ENCODE data around the gene EXD2. TPM values are rescaled to one million over a fixed set of nuclear protein-coding genes. Genes with fewer than 3 reads are reported as not detected.

The EXD2 gene
- total RNA-seq, 4 donors from 2014 or later = 13.7 to 19.7 (median 16.5) TPM

DNA sequence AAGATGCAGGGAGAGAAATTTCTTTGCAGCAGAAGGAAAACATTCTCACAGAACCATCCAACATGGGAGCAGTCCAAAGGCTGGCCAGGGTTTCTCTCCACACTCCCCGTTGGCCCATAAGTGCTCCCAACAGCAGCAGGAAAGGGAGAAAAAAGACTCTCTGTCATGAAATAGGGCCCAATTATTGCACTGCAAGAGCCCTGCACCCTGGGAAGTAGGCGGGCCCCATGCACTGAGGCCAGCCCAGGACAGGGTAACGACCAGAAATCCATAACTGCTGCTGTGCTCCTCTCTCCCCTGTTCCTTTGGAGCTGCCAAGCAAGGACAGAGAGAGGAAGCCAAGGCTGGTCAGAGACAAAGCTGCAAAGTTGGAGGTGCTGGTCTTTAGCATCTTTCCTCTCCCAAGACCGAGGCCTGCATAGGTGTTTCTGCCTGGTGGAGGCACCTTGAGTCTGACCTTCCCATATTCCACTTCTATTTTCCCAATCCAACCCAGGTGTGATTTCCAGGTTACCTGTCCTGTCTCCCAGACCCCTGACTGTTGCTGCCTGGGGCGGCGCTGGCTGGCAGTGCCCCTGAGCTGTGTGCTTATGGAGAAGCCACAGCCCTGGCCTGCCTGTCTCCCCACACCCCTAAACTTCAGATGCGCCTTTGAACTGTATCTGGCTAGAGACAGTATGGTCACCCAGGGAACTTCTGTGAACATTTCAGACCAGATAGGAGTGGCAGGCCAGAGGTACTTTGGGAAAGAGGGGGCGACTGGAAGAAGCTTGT lies 75.5 kb downstream of the EXD2 start:
- ATAC-seq (no peak), DNase-seq (no peak)
- intact Hi-C loops (cut with DNase I; ENCODE audit: low total_unique reads) (no loop called here), in situ Hi-C loops (cut with MboI; ENCODE audit: low sequenced_read_pairs in 4 of 4) (no loop called here)
- no peak for TF ChIP-seq POLR2A (IDR thresholded peaks at IDR 0.05)
- TF ChIP-seq, protein P1, sequence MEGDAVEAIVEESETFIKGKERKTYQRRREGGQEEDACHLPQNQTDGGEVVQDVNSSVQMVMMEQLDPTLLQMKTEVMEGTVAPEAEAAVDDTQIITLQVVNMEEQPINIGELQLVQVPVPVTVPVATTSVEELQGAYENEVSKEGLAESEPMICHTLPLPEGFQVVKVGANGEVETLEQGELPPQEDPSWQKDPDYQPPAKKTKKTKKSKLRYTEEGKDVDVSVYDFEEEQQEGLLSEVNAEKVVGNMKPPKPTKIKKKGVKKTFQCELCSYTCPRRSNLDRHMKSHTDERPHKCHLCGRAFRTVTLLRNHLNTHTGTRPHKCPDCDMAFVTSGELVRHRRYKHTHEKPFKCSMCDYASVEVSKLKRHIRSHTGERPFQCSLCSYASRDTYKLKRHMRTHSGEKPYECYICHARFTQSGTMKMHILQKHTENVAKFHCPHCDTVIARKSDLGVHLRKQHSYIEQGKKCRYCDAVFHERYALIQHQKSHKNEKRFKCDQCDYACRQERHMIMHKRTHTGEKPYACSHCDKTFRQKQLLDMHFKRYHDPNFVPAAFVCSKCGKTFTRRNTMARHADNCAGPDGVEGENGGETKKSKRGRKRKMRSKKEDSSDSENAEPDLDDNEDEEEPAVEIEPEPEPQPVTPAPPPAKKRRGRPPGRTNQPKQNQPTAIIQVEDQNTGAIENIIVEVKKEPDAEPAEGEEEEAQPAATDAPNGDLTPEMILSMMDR (IDR thresholded peaks at IDR 0.05 in 4 of 5, conservative IDR thresholded peaks at IDR 0.05 in 1 of 5) = no peak
- no peaks in the 10 kb centered on the region for H3K4me1 ChIP-seq
- H3K36me3 ChIP-seq = no peaks in the 10 kb centered on the region
- H3K4me3 ChIP-seq = no peak overlapping the region
- peaks cover 4 to 15% (median 14%) of the 10 kb centered on the region in 3 donors for H3K27me3 ChIP-seq
- no peak overlapping the region for H3K27ac ChIP-seq
- H3K9me3 ChIP-seq = no peaks in the 10 kb centered on the region

DNA sequence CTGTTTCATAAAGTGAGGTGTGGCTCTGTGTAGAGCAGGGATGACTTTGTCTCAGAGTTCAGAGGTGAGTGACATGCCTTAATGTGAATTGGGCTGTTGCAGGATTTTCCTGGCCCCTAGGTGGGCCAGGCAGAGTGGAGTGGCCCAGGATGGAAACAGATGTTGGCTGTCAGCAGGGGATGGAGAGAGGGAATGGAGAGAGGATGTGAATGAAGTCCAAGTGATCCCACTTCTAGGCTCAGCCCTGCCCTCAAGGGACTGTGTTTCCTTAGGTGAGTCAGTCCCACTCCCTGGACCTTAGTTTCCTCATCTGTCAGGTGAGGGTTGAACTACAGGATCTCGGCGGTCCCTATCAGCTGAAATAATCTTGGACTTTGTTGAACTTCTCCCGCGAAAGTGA lies 76.2 kb downstream of the EXD2 start:
- H3K9me3 ChIP-seq = no peaks in the 10 kb centered on the region
- intact Hi-C loops (cut with DNase I; ENCODE audit: low total_unique reads) = no loop called here
- TF ChIP-seq POLR2A (IDR thresholded peaks at IDR 0.05) = no peak
- TF ChIP-seq, protein P1 (IDR thresholded peaks at IDR 0.05 in 4 of 5, conservative IDR thresholded peaks at IDR 0.05 in 1 of 5) = no peak
- H3K4me1 ChIP-seq = no peaks in the 10 kb centered on the region
- no peak overlapping the region for H3K4me3 ChIP-seq
- no peak for ATAC-seq
- H3K36me3 ChIP-seq = no peaks in the 10 kb centered on the region
- peaks cover 1 to 12% (median 9%) of the 10 kb centered on the region in 3 donors for H3K27me3 ChIP-seq
- in situ Hi-C loops (cut with MboI; ENCODE audit: low sequenced_read_pairs in 4 of 4) = no loop called here
- no peak overlapping the region for H3K27ac ChIP-seq
- no peak for DNase-seq

DNA sequence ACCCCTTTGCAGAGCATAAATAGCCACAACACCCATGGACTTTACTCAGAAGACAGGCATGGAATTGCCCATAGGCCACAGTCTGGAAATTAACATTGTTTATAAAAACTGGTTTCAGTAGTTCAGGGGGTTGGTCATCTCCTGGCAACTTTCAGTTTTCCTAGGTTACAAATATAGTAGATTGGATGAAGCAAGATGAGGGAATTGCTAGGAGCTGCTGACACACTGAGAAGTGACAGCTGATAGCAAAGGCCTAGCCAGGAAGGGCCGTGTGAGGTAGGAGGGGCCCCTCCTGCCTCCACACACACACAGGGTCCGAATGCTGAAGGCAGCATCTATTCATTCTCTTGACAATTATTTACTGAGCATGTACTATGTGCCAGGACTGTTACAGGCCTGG lies 76.9 kb downstream of the EXD2 start:
- H3K9me3 ChIP-seq = no peaks in the 10 kb centered on the region
- DNase-seq (no peak), ATAC-seq (no peak)
- no peak overlapping the region for H3K4me3 ChIP-seq
- H3K36me3 ChIP-seq = no peaks in the 10 kb centered on the region
- TF ChIP-seq, protein P1 (IDR thresholded peaks at IDR 0.05 in 4 of 5, conservative IDR thresholded peaks at IDR 0.05 in 1 of 5) = no peak
- intact Hi-C loops (cut with DNase I; ENCODE audit: low total_unique reads) (no loop called here), in situ Hi-C loops (cut with MboI; ENCODE audit: low sequenced_read_pairs in 4 of 4) (no loop called here)
- H3K27ac ChIP-seq = no peak overlapping the region
- no peaks in the 10 kb centered on the region for H3K4me1 ChIP-seq
- peaks cover 0 to 9% (median 9%) of the 10 kb centered on the region in 3 donors for H3K27me3 ChIP-seq

DNA sequence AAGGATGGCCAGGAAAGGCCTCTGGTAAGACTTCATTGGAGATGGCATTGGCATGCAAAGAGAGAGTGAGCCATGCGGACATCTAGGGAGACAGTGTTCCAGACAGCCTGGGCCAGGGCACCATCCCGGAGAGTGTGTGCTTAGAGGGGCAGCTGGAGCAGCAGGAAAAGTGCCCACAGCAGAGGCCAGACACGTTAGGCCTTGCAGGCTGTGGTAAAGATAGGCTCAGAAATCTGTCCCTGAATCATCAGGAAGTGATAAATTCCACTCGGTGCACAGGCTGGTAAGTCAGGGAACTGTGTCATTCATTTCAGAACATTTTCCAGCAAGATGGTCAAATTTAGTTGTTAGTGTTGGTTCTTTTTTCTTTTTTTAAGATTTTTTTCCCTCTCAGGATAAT lies 77.5 kb downstream of the EXD2 start:
- Histone ChIP-seq H3K9me3 (no peaks in the 10 kb centered on the region), H3K4me3 (no peak overlapping the region), H3K27me3 (peaks cover 0 to 5% (median 4%) of the 10 kb centered on the region in 3 donors), H3K36me3 (no peaks in the 10 kb centered on the region), H3K4me1 (no peaks in the 10 kb centered on the region), H3K27ac (no peak overlapping the region)
- intact Hi-C loops (cut with DNase I; ENCODE audit: low total_unique reads) (no loop called here), in situ Hi-C loops (cut with MboI; ENCODE audit: low sequenced_read_pairs in 4 of 4) (no loop called here)
- TF ChIP-seq POLR2A (IDR thresholded peaks at IDR 0.05) = no peak
- TF ChIP-seq, protein P1 (IDR thresholded peaks at IDR 0.05 in 4 of 5, conservative IDR thresholded peaks at IDR 0.05 in 1 of 5) = no peak
- DNase-seq (no peak), ATAC-seq (no peak)
